Astrocyte (in vitro differentiated cells and primary cell): ENCODE measurements around the gene ARHGAP26.

Experiments
- CTCF ChIP-seq: IDR thresholded peaks from 2 replicates; pipeline ENCODE4 v1.5.1; 2011; ENCODE audit warnings: low read depth, mild to moderate bottlenecking, inconsistent platforms, low read length, moderate library complexity; ENCODE audit not compliant: insufficient read depth
- EZH2 ChIP-seq: IDR thresholded peaks from 2 replicates; pipeline ENCODE4 v1.6.1; 2012; ENCODE audit warnings: mild to moderate bottlenecking, low read length, inconsistent platforms; ENCODE audit not compliant: insufficient read depth

GRCh38 chr5:143078971-143079370 is 308.8 kb downstream of the ARHGAP26 start:
- TF ChIP-seq CTCF (no peak), EZH2 (no peak)
